ENCODE data around the gene MGLL.

DNA sequence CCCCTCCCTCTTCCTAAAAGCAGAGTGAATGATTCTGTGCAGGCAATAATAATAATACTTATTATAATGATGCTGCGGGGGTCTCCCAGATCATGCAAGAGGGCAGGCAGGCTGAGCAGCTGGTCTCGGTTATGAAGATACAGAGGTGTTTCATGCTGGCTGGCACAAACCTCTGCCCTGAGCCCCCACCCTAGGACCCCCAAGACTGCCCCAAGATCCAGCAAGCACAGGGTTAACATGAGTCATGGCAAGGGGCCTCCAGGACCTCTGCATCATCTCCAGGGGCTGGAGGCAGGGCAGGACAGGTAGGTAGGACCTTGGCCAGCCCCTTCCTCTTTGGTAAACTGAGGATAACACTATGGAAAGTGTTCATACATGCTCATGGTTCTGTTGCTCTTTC, 2.7 kb downstream of the MGLL start:
- TF ChIP-seq, protein P1, sequence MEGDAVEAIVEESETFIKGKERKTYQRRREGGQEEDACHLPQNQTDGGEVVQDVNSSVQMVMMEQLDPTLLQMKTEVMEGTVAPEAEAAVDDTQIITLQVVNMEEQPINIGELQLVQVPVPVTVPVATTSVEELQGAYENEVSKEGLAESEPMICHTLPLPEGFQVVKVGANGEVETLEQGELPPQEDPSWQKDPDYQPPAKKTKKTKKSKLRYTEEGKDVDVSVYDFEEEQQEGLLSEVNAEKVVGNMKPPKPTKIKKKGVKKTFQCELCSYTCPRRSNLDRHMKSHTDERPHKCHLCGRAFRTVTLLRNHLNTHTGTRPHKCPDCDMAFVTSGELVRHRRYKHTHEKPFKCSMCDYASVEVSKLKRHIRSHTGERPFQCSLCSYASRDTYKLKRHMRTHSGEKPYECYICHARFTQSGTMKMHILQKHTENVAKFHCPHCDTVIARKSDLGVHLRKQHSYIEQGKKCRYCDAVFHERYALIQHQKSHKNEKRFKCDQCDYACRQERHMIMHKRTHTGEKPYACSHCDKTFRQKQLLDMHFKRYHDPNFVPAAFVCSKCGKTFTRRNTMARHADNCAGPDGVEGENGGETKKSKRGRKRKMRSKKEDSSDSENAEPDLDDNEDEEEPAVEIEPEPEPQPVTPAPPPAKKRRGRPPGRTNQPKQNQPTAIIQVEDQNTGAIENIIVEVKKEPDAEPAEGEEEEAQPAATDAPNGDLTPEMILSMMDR (IDR thresholded peaks at IDR 0.05 in 4 of 5, conservative IDR thresholded peaks at IDR 0.05 in 1 of 5) = no peak
- TF ChIP-seq POLR2A (IDR thresholded peaks at IDR 0.05) = no peak

Data from gastrocnemius medialis (tissue), 4 donors.